ENCODE results near the gene MAP3K7CL.

Gene MAP3K7CL

GRCh38 chr21:29196670-29197191 is 66.3 kb downstream of the MAP3K7CL start:
- no peak for DNase-seq (ENCODE audit: low spot score)

GRCh38 chr21:29201186-29201585 is 70.7 kb downstream of the MAP3K7CL start:
- DNase-seq (ENCODE audit: low spot score): no peak

- DNase-seq (ENCODE audit: low spot score): no peak
These were observed 74.6 kb downstream of the MAP3K7CL start for GRCh38 chr21:29205009-29205408.

GRCh38 chr21:29205988-29206387 is 75.5 kb downstream of the MAP3K7CL start:
- DNase-seq (ENCODE audit: low spot score): no peak

GRCh38 chr21:29206445-29206844 is 76.0 kb downstream of the MAP3K7CL start:
- DNase-seq (ENCODE audit: low spot score): no peak

- no peak for DNase-seq (ENCODE audit: low spot score)
These were observed 76.8 kb downstream of the MAP3K7CL start for GRCh38 chr21:29207201-29207600.

GRCh38 chr21:29208044-29208681 is 77.7 kb downstream of the MAP3K7CL start:
- DNase-seq (ENCODE audit: low spot score): no peak

GRCh38 chr21:29208682-29209059 is 78.2 kb downstream of the MAP3K7CL start:
- peak; percentile 47 for DNase-seq (ENCODE audit: low spot score)

GRCh38 chr21:29209696-29210095 is 79.3 kb downstream of the MAP3K7CL start:
- DNase-seq (ENCODE audit: low spot score): no peak

GRCh38 chr21:29211205-29211604 is 80.8 kb downstream of the MAP3K7CL start:
- DNase-seq (ENCODE audit: low spot score): no peak

- DNase-seq (ENCODE audit: low spot score): no peak
These were observed 82.0 kb downstream of the MAP3K7CL start for GRCh38 chr21:29212446-29212845.

- DNase-seq (ENCODE audit: low spot score): no peak
These were observed 83.3 kb downstream of the MAP3K7CL start for GRCh38 chr21:29213513-29214385.

- DNase-seq (ENCODE audit: low spot score): peak; percentile 23
These were observed 85.3 kb downstream of the MAP3K7CL start for GRCh38 chr21:29215709-29216108.

GRCh38 chr21:29217818-29218291 is 87.4 kb downstream of the MAP3K7CL start:
- peak; percentile 75 for DNase-seq (ENCODE audit: low spot score)

- DNase-seq (ENCODE audit: low spot score): no peak
These were observed 88.3 kb downstream of the MAP3K7CL start for GRCh38 chr21:29218749-29219148.

- DNase-seq (ENCODE audit: low spot score): no peak
These were observed 88.8 kb downstream of the MAP3K7CL start for GRCh38 chr21:29219165-29219770.

GRCh38 chr21:29221253-29221744 is 90.9 kb downstream of the MAP3K7CL start:
- DNase-seq (ENCODE audit: low spot score): no peak

GRCh38 chr21:29224006-29224405 is 93.6 kb downstream of the MAP3K7CL start:
- no peak for DNase-seq (ENCODE audit: low spot score)

All from GM03348 (cell line).